SH-SY5Y (cell line): ENCODE data around the gene IQCE.
"Not testable (repeated sequence)": the region's sequence is repeated elsewhere in the genome, so short reads cannot be mapped to it uniquely, and the experiment has no call there.

Experiments used
- GATA2 ChIP-seq: IDR thresholded peaks from 2 replicates; pipeline ENCODE4 v1.6.1; 2011; ENCODE audit warnings: mild to moderate bottlenecking, low read depth, low read length
- GATA3 ChIP-seq: IDR thresholded peaks from 2 replicates; pipeline ENCODE4 v1.6.1; 2011; ENCODE audit warnings: low read depth, mild to moderate bottlenecking, low read length, moderate library complexity

- TF ChIP-seq GATA2: 0 out of 2 replicates have a peak, but pooled peaks have one; percentile 37
- TF ChIP-seq GATA3: not testable (repeated sequence)
Measured at GRCh38 chr7:2535872-2536627, 22.7 kb upstream of the IQCE start.
